ENCODE data around the gene RPE.

DNA sequence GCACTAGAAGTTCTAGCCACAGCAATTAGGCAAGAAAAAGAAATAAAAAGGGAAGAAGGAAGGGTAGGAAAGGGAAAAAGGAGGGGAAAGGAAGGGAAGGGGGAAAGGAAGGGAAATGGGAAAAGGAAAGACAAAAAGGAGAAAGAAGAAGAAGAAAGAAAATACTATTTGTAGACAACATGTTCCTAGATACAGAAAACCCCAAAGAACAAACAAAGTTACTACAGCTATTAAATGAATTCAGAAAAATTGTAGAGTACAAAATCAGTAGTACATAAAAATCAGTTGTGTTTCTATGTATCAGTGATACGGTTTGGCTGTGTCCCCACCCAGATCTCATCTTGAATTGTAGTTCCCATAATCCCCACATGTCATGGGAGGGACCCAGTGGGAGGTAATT is 52.3 kb downstream of the RPE start:
- TF ChIP-seq, protein P1, sequence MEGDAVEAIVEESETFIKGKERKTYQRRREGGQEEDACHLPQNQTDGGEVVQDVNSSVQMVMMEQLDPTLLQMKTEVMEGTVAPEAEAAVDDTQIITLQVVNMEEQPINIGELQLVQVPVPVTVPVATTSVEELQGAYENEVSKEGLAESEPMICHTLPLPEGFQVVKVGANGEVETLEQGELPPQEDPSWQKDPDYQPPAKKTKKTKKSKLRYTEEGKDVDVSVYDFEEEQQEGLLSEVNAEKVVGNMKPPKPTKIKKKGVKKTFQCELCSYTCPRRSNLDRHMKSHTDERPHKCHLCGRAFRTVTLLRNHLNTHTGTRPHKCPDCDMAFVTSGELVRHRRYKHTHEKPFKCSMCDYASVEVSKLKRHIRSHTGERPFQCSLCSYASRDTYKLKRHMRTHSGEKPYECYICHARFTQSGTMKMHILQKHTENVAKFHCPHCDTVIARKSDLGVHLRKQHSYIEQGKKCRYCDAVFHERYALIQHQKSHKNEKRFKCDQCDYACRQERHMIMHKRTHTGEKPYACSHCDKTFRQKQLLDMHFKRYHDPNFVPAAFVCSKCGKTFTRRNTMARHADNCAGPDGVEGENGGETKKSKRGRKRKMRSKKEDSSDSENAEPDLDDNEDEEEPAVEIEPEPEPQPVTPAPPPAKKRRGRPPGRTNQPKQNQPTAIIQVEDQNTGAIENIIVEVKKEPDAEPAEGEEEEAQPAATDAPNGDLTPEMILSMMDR (optimal IDR thresholded peaks at IDR 0.05 in 1 of 3, IDR thresholded peaks at IDR 0.05 in 1 of 3, conservative IDR thresholded peaks at IDR 0.05 in 1 of 3; ENCODE audit: extremely low read depth in 1 of 3, insufficient read depth in 2 of 3, low read length in 3 of 3): no peak
- TF ChIP-seq EZH2 (IDR thresholded peaks at IDR 0.05; ENCODE audit: low read length): no peak
